Ovary (tissue), 3 donors: ENCODE data around the gene PRELID3B.

ENCODE experiments used
- POLR2A ChIP-seq: fragments of 450-650 bp; IDR thresholded peaks from one replicate; pipeline ENCODE4 v1.6.1; 2017; ENCODE audit warnings: antibody characterized with exemption, mild to moderate bottlenecking, moderate library complexity
- TF ChIP-seq, protein P1 (sequence below), 3 donors: fragments of 450-650 bp in 2 of 3; fragments of 200-600 bp in 1 of 3; IDR thresholded peaks; one replicate each; pipeline versions ENCODE4 v1.5.1 to v1.8.0; 2016 to 2022; ENCODE audit warnings: antibody characterized with exemption in 3 of 3, mild to moderate bottlenecking in 1 of 3
- donor health status: DM: no; HTN: no; CAD: no.

DNA sequence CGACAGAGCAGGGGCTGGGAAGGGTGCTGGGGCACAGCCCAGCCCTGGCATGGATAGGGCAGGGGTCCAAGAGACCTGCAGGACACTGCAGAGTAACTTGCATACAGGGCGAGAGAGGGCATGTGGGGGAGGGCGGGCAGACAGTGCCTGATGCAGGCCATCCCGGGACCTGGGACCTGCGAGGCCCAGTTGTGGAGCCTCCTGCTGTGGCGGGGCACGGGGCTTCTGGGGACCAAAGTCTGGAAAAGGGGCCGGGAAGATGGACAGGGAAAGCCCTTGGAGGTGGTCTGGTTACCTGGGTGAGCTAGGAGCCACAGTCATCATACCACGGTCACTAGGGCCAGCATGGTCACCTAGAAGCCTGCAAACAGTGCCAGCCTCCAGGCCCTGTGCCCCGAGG lies 23.8 kb downstream of the PRELID3B start:
- TF ChIP-seq POLR2A, result no peak
- TF ChIP-seq, protein P1, sequence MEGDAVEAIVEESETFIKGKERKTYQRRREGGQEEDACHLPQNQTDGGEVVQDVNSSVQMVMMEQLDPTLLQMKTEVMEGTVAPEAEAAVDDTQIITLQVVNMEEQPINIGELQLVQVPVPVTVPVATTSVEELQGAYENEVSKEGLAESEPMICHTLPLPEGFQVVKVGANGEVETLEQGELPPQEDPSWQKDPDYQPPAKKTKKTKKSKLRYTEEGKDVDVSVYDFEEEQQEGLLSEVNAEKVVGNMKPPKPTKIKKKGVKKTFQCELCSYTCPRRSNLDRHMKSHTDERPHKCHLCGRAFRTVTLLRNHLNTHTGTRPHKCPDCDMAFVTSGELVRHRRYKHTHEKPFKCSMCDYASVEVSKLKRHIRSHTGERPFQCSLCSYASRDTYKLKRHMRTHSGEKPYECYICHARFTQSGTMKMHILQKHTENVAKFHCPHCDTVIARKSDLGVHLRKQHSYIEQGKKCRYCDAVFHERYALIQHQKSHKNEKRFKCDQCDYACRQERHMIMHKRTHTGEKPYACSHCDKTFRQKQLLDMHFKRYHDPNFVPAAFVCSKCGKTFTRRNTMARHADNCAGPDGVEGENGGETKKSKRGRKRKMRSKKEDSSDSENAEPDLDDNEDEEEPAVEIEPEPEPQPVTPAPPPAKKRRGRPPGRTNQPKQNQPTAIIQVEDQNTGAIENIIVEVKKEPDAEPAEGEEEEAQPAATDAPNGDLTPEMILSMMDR (IDR thresholded peaks at IDR 0.05), result no peak
